ENCODE results near the gene CDH7. TPM values are rescaled to one million over a fixed set of nuclear protein-coding genes. Genes with fewer than 3 reads are reported as not detected.

The CDH7 gene
- total RNA-seq, 1 experiment from 2014 or later = not detected

GRCh38 chr18:65919018-65919417 is 168.2 kb downstream of the CDH7 start:
- in situ Hi-C loops (cut with HindIII; ENCODE audit: low pct_unique_long_range_greater_than_20kb, low sequenced_read_pairs) = no loop called here
- no peak for TF ChIP-seq TCF7L2 (IDR thresholded peaks at IDR 0.05; ENCODE audit: low read depth, low read length)
- TF ChIP-seq, protein P1, sequence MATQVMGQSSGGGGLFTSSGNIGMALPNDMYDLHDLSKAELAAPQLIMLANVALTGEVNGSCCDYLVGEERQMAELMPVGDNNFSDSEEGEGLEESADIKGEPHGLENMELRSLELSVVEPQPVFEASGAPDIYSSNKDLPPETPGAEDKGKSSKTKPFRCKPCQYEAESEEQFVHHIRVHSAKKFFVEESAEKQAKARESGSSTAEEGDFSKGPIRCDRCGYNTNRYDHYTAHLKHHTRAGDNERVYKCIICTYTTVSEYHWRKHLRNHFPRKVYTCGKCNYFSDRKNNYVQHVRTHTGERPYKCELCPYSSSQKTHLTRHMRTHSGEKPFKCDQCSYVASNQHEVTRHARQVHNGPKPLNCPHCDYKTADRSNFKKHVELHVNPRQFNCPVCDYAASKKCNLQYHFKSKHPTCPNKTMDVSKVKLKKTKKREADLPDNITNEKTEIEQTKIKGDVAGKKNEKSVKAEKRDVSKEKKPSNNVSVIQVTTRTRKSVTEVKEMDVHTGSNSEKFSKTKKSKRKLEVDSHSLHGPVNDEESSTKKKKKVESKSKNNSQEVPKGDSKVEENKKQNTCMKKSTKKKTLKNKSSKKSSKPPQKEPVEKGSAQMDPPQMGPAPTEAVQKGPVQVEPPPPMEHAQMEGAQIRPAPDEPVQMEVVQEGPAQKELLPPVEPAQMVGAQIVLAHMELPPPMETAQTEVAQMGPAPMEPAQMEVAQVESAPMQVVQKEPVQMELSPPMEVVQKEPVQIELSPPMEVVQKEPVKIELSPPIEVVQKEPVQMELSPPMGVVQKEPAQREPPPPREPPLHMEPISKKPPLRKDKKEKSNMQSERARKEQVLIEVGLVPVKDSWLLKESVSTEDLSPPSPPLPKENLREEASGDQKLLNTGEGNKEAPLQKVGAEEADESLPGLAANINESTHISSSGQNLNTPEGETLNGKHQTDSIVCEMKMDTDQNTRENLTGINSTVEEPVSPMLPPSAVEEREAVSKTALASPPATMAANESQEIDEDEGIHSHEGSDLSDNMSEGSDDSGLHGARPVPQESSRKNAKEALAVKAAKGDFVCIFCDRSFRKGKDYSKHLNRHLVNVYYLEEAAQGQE (IDR thresholded peaks at IDR 0.05; ENCODE audit: insufficient read depth in 1 of 2, low read depth in 2 of 2, low read length in 1 of 2) = no peak
- no peak for TF ChIP-seq POLR2AphosphoS5 (IDR thresholded peaks at IDR 0.05; ENCODE audit: low read depth, low read length)
- TF ChIP-seq CTCF (IDR thresholded peaks at IDR 0.05) = no peak
- TF ChIP-seq SIN3A (IDR thresholded peaks at IDR 0.05; ENCODE audit: borderline replicate concordance, insufficient read depth, low read depth, low read length) = no peak
- ATAC-seq = no peak

GRCh38 chr18:65919663-65920062 is 168.9 kb downstream of the CDH7 start:
- no TSS peak for BruUV-seq (replicated peaks)
- Histone ChIP-seq H3K4me3 (ENCODE audit: low read depth in 2 of 2, low read length in 2 of 2) (no peak overlapping the region), H3K4me1 (ENCODE audit: control insufficient read depth, insufficient read depth, low read length) (no peaks in the 10 kb centered on the region), H3K9me3 (ENCODE audit: control insufficient read depth, insufficient read depth, low read depth, low read length) (no peaks in the 10 kb centered on the region), H3K27me3 (ENCODE audit: control insufficient read depth, insufficient read depth, low read length) (no peaks in the 10 kb centered on the region), H3K27ac (ENCODE audit: low read length) (no peak overlapping the region), H3K36me3 (ENCODE audit: control insufficient read depth, insufficient read depth, low read length) (no peaks in the 10 kb centered on the region)
- intact Hi-C loops (cut with micrococcal nuclease; ENCODE audit: unreplicated experiment) (no loop called here), in situ Hi-C loops (cut with HindIII; ENCODE audit: low pct_unique_long_range_greater_than_20kb, low sequenced_read_pairs) (no loop called here)
- CTCF ChIA-PET = no interaction called here
- POLR2A ChIA-PET = no interaction called here
- TF ChIP-seq, protein P1 (IDR thresholded peaks at IDR 0.05; ENCODE audit: insufficient read depth in 1 of 2, low read depth in 2 of 2, low read length in 1 of 2) = no peak
- TF ChIP-seq POLR2AphosphoS5 (IDR thresholded peaks at IDR 0.05; ENCODE audit: low read depth, low read length) = no peak
- no peak for TF ChIP-seq SIN3A (IDR thresholded peaks at IDR 0.05; ENCODE audit: borderline replicate concordance, insufficient read depth, low read depth, low read length)
- DNase-seq (ENCODE audit: low read depth, low spot score) (no peak), ATAC-seq (no peak)

More at GRCh38 chr18:65919018-65919417, 168.2 kb downstream of the CDH7 start:
- Histone ChIP-seq H3K27ac (ENCODE audit: low read length) (no peak overlapping the region), H3K4me1 (ENCODE audit: control insufficient read depth, insufficient read depth, low read length) (no peaks in the 10 kb centered on the region), H3K9me3 (ENCODE audit: control insufficient read depth, insufficient read depth, low read depth, low read length) (no peaks in the 10 kb centered on the region), H3K36me3 (ENCODE audit: control insufficient read depth, insufficient read depth, low read length) (no peaks in the 10 kb centered on the region), H3K4me3 (ENCODE audit: low read depth in 2 of 2, low read length in 2 of 2) (no peak overlapping the region), H3K27me3 (ENCODE audit: control insufficient read depth, insufficient read depth, low read length) (no peaks in the 10 kb centered on the region)
- ChIA-PET CTCF (no interaction called here), POLR2A (no interaction called here)
- BruUV-seq (replicated peaks) = no TSS peak
- DNase-seq (ENCODE audit: low read depth, low spot score) = no peak
- intact Hi-C loops (cut with micrococcal nuclease; ENCODE audit: unreplicated experiment) = no loop called here
